Upper lobe of left lung (tissue), 4 donors: ENCODE results near the gene PPP4R3A.
A peak's percentile ranks its signal among the peaks of the same experiment; 100 is the strongest.

Source experiments
- CTCF ChIP-seq, 6 experiments: fragments of 450-650 bp in 4 of 6; fragments of 200-600 bp in 2 of 6; sonication (generic) in 2 of 6; IDR thresholded peaks; one replicate each; pipeline ENCODE4 v1.5.1; 2016 to 2019; ENCODE audit warnings: antibody characterized with exemption in 6 of 6
- POLR2A ChIP-seq, 4 donors: fragments of 450-650 bp; IDR thresholded peaks; one replicate each; pipeline ENCODE4 v1.5.1; 2016 to 2017; ENCODE audit warnings: antibody characterized with exemption in 4 of 4, mild to moderate bottlenecking in 2 of 4
- POLR2AphosphoS5 ChIP-seq, 2 donors: sonication (generic); formaldehyde crosslinking; IDR thresholded peaks; one replicate each; pipeline ENCODE4 v1.5.1; 2017; ENCODE audit warnings: antibody characterized with exemption in 2 of 2

GRCh38 chr14:91417120-91417982, 92.8 kb downstream of the PPP4R3A start, which contains the start of gene CCDC88C:
- TF ChIP-seq CTCF (IDR thresholded peaks at IDR 0.05): no peak
- TF ChIP-seq POLR2A (IDR thresholded peaks at IDR 0.05): peak in 2 of 4 donors; percentile 32 to 37
- peak in 1 of 2 donors; percentile 12 for TF ChIP-seq POLR2AphosphoS5 (IDR thresholded peaks at IDR 0.05)
